ENCODE measurements around the gene KLHDC10.
"Not testable (repeated sequence)": the region's sequence is repeated elsewhere in the genome, so short reads cannot be mapped to it uniquely, and the experiment has no call there.

The KLHDC10 gene

GRCh38 chr7:130142654-130143333, 72.5 kb downstream of the KLHDC10 start:
- FAIRE-seq = no peak

DNA sequence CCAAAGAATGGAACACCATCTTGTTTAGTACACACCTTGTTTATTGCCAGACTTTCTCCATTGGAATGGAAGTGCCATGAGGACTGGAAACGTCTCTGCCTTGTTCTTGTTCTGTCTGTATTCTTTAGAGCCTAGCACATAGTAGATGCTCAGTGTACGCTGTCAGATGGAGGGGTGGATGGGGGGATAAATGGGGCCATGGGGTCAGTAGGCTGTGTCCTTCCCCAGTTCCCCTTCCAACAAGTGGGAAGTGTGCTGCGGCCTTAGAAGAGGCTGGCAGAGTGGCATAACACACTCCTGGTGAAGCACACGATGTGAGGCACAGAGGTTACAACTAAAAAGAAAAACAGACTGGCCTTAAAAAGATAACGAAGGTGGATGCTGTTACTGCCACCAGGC, 73.0 kb downstream of the KLHDC10 start:
- no peak for FAIRE-seq

- no peak for FAIRE-seq
These were observed 73.6 kb downstream of the KLHDC10 start for GRCh38 chr7:130143986-130144311.

- peak; percentile 34 for FAIRE-seq
These were observed 74.2 kb downstream of the KLHDC10 start for GRCh38 chr7:130144312-130145171.

- no peak for FAIRE-seq
These were observed 75.2 kb downstream of the KLHDC10 start for GRCh38 chr7:130145424-130146100.

- FAIRE-seq = not testable (repeated sequence)
These were observed 75.8 kb downstream of the KLHDC10 start for GRCh38 chr7:130146142-130146541.

- FAIRE-seq = no peak
These were observed 76.5 kb downstream of the KLHDC10 start for GRCh38 chr7:130146693-130147405.

- FAIRE-seq = no peak
These were observed 77.5 kb downstream of the KLHDC10 start for GRCh38 chr7:130147710-130148325.

DNA sequence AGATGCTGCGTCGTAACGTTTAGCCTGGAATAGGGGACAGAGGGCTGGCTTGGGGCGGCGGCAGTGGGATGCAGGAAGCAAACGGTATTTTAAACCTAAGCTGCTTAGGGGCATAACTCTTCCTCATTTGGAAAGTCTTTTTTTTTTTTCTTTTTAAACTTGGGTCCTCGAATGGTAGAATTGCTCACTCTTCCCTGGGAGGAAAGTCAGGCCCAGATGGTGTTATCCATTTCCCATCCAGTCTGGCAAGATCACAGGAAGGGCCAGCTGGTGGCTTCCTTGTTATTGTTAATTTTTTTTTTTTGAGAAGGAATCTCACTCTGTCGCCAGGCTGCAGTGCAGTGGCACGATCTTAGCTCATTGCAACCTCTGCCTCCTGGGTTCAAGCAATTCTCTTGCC, 78.2 kb downstream of the KLHDC10 start:
- no peak for FAIRE-seq

DNA sequence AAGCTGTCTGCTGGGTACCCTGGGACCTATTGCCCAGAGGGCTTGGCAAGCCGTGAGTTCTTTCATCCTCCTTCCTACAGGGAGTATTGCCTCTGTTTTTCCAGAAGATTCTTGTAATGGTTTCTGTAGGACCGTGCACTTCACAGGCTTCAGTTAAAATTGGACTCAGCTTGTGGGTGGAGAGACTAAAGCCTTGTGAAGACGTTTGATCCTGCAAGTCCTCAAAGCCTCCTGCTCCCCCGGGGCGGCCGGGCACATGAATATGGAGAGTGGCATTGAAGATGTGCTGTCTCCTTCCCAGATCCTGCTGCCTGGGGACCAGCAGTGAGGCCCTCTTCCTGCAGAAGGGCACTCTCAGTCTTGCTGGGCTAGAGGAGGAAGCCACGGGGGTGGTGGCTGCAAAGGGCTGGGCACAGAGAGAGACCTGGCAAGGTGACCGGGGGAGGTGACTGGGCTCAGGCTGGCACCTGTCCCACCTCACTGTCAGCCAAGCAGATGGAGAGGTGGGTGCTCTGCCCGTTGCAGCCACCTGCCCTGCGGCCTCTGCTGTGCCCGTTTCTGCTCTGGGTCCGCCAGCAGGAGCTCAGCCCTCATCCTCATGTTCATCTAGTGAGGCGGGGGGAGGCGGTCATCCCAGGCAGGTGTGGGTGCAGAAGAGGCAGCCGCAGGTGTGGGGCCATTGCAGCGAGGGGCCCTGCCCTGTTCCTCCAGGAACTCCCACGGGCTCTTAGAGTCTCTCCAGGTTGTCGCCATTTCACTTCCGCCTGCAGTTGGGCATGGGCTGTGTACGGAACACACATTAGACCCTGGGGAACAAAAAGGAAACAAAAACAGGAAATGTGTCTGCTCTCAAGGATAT, 79.2 kb downstream of the KLHDC10 start:
- FAIRE-seq = no peak

- FAIRE-seq = no peak
These were observed 80.3 kb downstream of the KLHDC10 start for GRCh38 chr7:130150587-130150986.

- no peak for FAIRE-seq
These were observed 81.5 kb downstream of the KLHDC10 start for GRCh38 chr7:130151591-130152492.

- FAIRE-seq = no peak
These were observed 82.3 kb downstream of the KLHDC10 start for GRCh38 chr7:130152493-130153210.

GRCh38 chr7:130153211-130153908, 83.0 kb downstream of the KLHDC10 start:
- FAIRE-seq = no peak

- no peak for FAIRE-seq
These were observed 83.8 kb downstream of the KLHDC10 start for GRCh38 chr7:130154131-130154500.

GRCh38 chr7:130154501-130155317, 84.4 kb downstream of the KLHDC10 start:
- FAIRE-seq = no peak

GRCh38 chr7:130156140-130156539, 85.8 kb downstream of the KLHDC10 start:
- no peak for FAIRE-seq

GRCh38 chr7:130157700-130158099, 87.4 kb downstream of the KLHDC10 start:
- FAIRE-seq = no peak

Measured in G401.6 (cell line).